Activated B cell treated with CpG ODN at 0.5 μM for 24 hours (primary cell): ENCODE measurements around the gene TRIM5. TPM values are rescaled to one million over a fixed set of nuclear protein-coding genes. Genes with fewer than 3 reads are reported as not detected.
A peak's percentile ranks its signal among the peaks of the same experiment; 100 is the strongest.
"Not testable (repeated sequence)": the region's sequence is repeated elsewhere in the genome, so short reads cannot be mapped to it uniquely, and the experiment has no call there.

Experiments used
- ATAC-seq: fragments of 200-7000 bp; cut with Tn5 transposase; one replicate; pipeline ENCODE4 v1.10.0; 2021; ENCODE audit warnings: low read depth, mild to moderate bottlenecking, moderate library complexity
- CTCF ChIA-PET: fragments of 350-600 bp; sonication (Branson Sonifier 250); formaldehyde crosslinking; loops from one replicate; lab custom pipeline; 2021; ENCODE audit warnings: antibody characterized with exemption; lab: Charles Lee
- POLR2A ChIA-PET: fragments of 350-600 bp; sonication (Branson Sonifier 250); formaldehyde crosslinking; loops from one replicate; lab custom pipeline; 2021; ENCODE audit warnings: antibody characterized with exemption; lab: Charles Lee
- DNase-seq: peaks from one replicate; pipeline ENCODE4 v3.0.0; 2022
- H3K27ac Mint-ChIP-seq: one replicate; pipeline ENCODE4 v1.8.0; 2020; ENCODE audit warnings: mixed read lengths
- H3K27me3 Mint-ChIP-seq: one replicate; pipeline ENCODE4 v1.8.0; 2021; ENCODE audit warnings: mixed read lengths
- H3K36me3 Mint-ChIP-seq: one replicate; pipeline ENCODE4 v1.8.0; 2021; ENCODE audit warnings: low read depth, mixed read lengths
- H3K4me1 Mint-ChIP-seq: one replicate; pipeline ENCODE4 v1.8.0; 2021; ENCODE audit warnings: mixed read lengths
- H3K4me3 Mint-ChIP-seq: one replicate; pipeline ENCODE4 v1.8.0; 2020; ENCODE audit warnings: mild to moderate bottlenecking, mixed read lengths
- H3K9me3 Mint-ChIP-seq: one replicate; pipeline ENCODE4 v1.8.0; 2020; ENCODE audit warnings: mixed read lengths
- CTCF ChIP-seq: fragments of 200-600 bp; IDR thresholded peaks from one replicate; pipeline ENCODE4 v1.8.0; 2022; ENCODE audit warnings: antibody characterized with exemption, mild to moderate bottlenecking
- intact Hi-C: fragments of 100-400 bp; cut with micrococcal nuclease; formaldehyde crosslinking; loops from one replicate; pipeline ENCODE4 v1.15.1; 2024
- total RNA-seq: library from RNA; stranded (reverse); gene quantifications from 2 replicates; pipeline ENCODE4 v1.2.3, GENCODE V29; 2022

TRIM5 gene
- total RNA-seq, 1 donor from 2014 or later = 36.3 TPM

GRCh38 chr11:5684036-5684645 lies 733 bp downstream of the TRIM5 start:
- CTCF ChIA-PET = interaction anchor here (0.6 to 4.3 kb wide), 19 partner anchors 9 to 667 kb away, joined by 3 to 52 read pairs (median 5); partner anchors contain the start of genes OR52N2 and TRIM34
- intact Hi-C loops = loop anchor here (1.0 to 2.0 kb wide), 8 partner anchors 17 to 551 kb away; partner anchors contain the start of genes OR52N2 and TRIM34
- Mint-ChIP-seq H3K27ac (peak overlapping the region; percentile 93), H3K4me3 (peak overlapping the region; percentile 93), H3K4me1 (peaks cover 50% of the 10 kb centered on the region), H3K9me3 (no peaks in the 10 kb centered on the region), H3K36me3 (peaks cover 35% of the 10 kb centered on the region), H3K27me3 (no peaks in the 10 kb centered on the region)
- POLR2A ChIA-PET = interaction anchor here (0.6 to 3.6 kb wide), 10 partner anchors 12 to 732 kb away, joined by 3 to 36 read pairs (median 6); no protein-coding TSS in a partner anchor
- DNase-seq = no peak
- TF ChIP-seq CTCF = no peak
- ATAC-seq = peak; percentile 2

DNA sequence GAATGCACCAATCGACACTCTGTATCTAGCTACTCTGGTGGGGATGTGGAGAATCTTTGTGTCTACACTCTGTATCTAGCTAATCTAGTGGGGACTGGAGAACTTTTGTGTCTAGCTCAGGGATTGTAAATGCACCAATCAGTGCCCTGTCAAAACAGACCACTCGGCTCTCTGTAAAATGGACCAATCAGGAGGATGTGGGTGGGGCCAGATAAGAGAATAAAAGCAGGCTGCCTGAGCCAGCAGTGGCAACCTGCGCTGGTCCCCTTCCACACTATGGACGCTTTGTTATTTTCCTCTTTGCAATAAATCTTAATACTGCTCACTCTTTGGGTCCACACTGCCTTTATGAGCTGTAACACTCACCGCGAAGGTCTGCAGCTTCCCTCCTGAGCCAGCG lies 1.3 kb downstream of the TRIM5 start:
- H3K4me1 Mint-ChIP-seq = peaks cover 45% of the 10 kb centered on the region
- not testable (repeated sequence) for H3K27me3 Mint-ChIP-seq, ATAC-seq, H3K9me3 Mint-ChIP-seq, DNase-seq
- H3K27ac Mint-ChIP-seq = peak overlapping the region; percentile 93
- intact Hi-C loops = loop anchor here (1.0 to 2.0 kb wide), 8 partner anchors 17 to 552 kb away; partner anchors contain the start of genes OR52N2 and TRIM34
- H3K36me3 Mint-ChIP-seq = peaks cover 40% of the 10 kb centered on the region
- CTCF ChIA-PET = interaction anchor here (0.6 to 4.3 kb wide), 10 partner anchors 9 to 126 kb away, joined by 3 to 52 read pairs (median 12); partner anchors contain the start of gene OR52N2
- H3K4me3 Mint-ChIP-seq = peak overlapping the region; percentile 93
- POLR2A ChIA-PET = interaction anchor here (1.2 to 3.6 kb wide), 5 partner anchors 17 to 83 kb away, joined by 3 to 36 read pairs (median 14); no protein-coding TSS in a partner anchor

- H3K9me3 Mint-ChIP-seq, intact Hi-C loops, ATAC-seq, DNase-seq, H3K27me3 Mint-ChIP-seq, H3K27ac Mint-ChIP-seq: not testable (repeated sequence)
- ChIA-PET CTCF (interaction anchor here (1.1 to 4.3 kb wide), 5 partner anchors 11 to 127 kb away, joined by 3 to 52 read pairs (median 20); partner anchors contain the start of gene OR52N2), POLR2A (interaction anchor here (2.8 to 3.6 kb wide), 2 partner anchors 18 to 22 kb away, joined by 14 to 36 read pairs; no protein-coding TSS in a partner anchor)
- Mint-ChIP-seq H3K36me3 (peaks cover 47% of the 10 kb centered on the region), H3K4me1 (peaks cover 39% of the 10 kb centered on the region), H3K4me3 (peak overlapping the region; percentile 93)
Measured at GRCh38 chr11:5682890-5683441, 1.9 kb downstream of the TRIM5 start.

GRCh38 chr11:5679811-5680210 lies 5.1 kb downstream of the TRIM5 start:
- Mint-ChIP-seq H3K4me3 (no peak overlapping the region), H3K27me3 (no peaks in the 10 kb centered on the region), H3K27ac (no peak overlapping the region), H3K36me3 (peaks cover 65% of the 10 kb centered on the region), H3K4me1 (peaks cover 23% of the 10 kb centered on the region), H3K9me3 (no peaks in the 10 kb centered on the region)
- POLR2A ChIA-PET = no interaction called here
- ATAC-seq = no peak
- no peak for TF ChIP-seq CTCF
- CTCF ChIA-PET = no interaction called here
- intact Hi-C loops = no loop called here
- no peak for DNase-seq

GRCh38 chr11:5674391-5674790 lies 10.5 kb downstream of the TRIM5 start:
- intact Hi-C loops = loop anchor here (5.0 kb wide), 1 partner anchor 38 kb away; no protein-coding TSS in a partner anchor
- ChIA-PET CTCF (no interaction called here), POLR2A (no interaction called here)
- no peaks in the 10 kb centered on the region for H3K27me3 Mint-ChIP-seq
- no peak for TF ChIP-seq CTCF
- no peak for ATAC-seq
- DNase-seq = no peak
- H3K4me3 Mint-ChIP-seq = no peak overlapping the region
- no peaks in the 10 kb centered on the region for H3K9me3 Mint-ChIP-seq
- H3K27ac Mint-ChIP-seq = no peak overlapping the region
- peaks cover 4% of the 10 kb centered on the region for H3K4me1 Mint-ChIP-seq
- H3K36me3 Mint-ChIP-seq = peaks cover 65% of the 10 kb centered on the region
